Aorta (tissue), 5 donors: Measurements from ENCODE around the gene SH3BGRL3. TPM values are rescaled to one million over a fixed set of nuclear protein-coding genes. Genes with fewer than 3 reads are reported as not detected.
A peak's percentile ranks its signal among the peaks of the same experiment; 100 is the strongest.
"Not testable (repeated sequence)": the region's sequence is repeated elsewhere in the genome, so short reads cannot be mapped to it uniquely, and the experiment has no call there.

ENCODE experiments used
- ATAC-seq: fragments of 200-7000 bp; cut with Tn5 transposase; one replicate; pipeline ENCODE4 v1.9.1; 2022; ENCODE audit warnings: moderate library complexity; ENCODE audit not compliant: low FRiP score
- DNase-seq, 2 donors: peaks; one replicate each; pipeline ENCODE4 v3.0.0-alpha.2; 2020
- H3K27ac ChIP-seq, 2 donors: one replicate each; pipeline ENCODE4 v1.5.1; 2013; ENCODE audit warnings: low read length in 2 of 2, mild to moderate bottlenecking in 2 of 2, moderate library complexity in 2 of 2, control low read depth in 1 of 2, inconsistent platforms in 1 of 2, low read depth in 1 of 2
- H3K27me3 ChIP-seq, 2 donors: one replicate each; pipeline ENCODE4 v1.6.1; 2013; ENCODE audit warnings: control low read depth in 1 of 2, low read length in 1 of 2, mild to moderate bottlenecking in 1 of 2, moderate library complexity in 1 of 2; ENCODE audit not compliant: insufficient read depth in 2 of 2, control insufficient read depth in 1 of 2
- H3K36me3 ChIP-seq, 2 donors: one replicate each; pipeline ENCODE4 v1.6.1; 2013; ENCODE audit warnings: control low read depth in 1 of 2, low read length in 1 of 2, mild to moderate bottlenecking in 1 of 2; ENCODE audit not compliant: insufficient read depth in 2 of 2, control insufficient read depth in 1 of 2
- H3K4me1 ChIP-seq, 2 donors: one replicate each; pipeline ENCODE4 v1.6.1; 2013; ENCODE audit warnings: low read length in 2 of 2, control low read depth in 1 of 2, mild to moderate bottlenecking in 1 of 2, moderate library complexity in 1 of 2; ENCODE audit not compliant: insufficient read depth in 2 of 2, control insufficient read depth in 1 of 2
- H3K4me3 ChIP-seq, 2 donors: one replicate each; pipeline ENCODE4 v1.5.1; 2013; ENCODE audit warnings: low read length in 2 of 2, control low read depth in 1 of 2, mild to moderate bottlenecking in 1 of 2
- H3K9me3 ChIP-seq: one replicate; pipeline ENCODE4 v1.6.1; 2013; ENCODE audit warnings: mild to moderate bottlenecking, low read length; ENCODE audit not compliant: control insufficient read depth
- WGBS, 2 donors: extraction: QIAGEN DNeasy Blood & Tissue Kit; methylation state at CpG; one replicate each; pipeline ENCODE4 v1.1.7; 2013; 5-methylcytosine and 5-hydroxymethylcytosine counted together
- intact Hi-C, 2 donors: fragments of 100-400 bp; cut with DNase I; formaldehyde crosslinking; loops; one replicate each; pipeline versions ENCODE4 v1.14.2 to v1.15.0; 2022
- polyA plus RNA-seq, 2 donors: library from polyadenylated mRNA; stranded (reverse); fragments of 200-250 nt; gene quantifications; one replicate each; pipeline ENCODE4 v1.2.3, GENCODE V29; 2013
- total RNA-seq, 2 donors: library from RNA; stranded (reverse); fragmentation: NEBNext Ultra II Directional; extraction: Animal tissue kit (Norgen Biotek cat#: 25700); gene quantifications; one replicate each; pipeline ENCODE4 v1.2.1, GENCODE V29; 2021
- donor health status: healthy with polysubstance abuse.
- donor health status: Bipolar disorder and iron deficiency.
- donor health status: DM: no; HTN: no; CAD: no.
- donor health status: DM: no; HTN: no; CAD: no.
- donor health status: DM: yes; HTN: yes; CAD: no.

The SH3BGRL3 gene
- total and polyA plus RNA-seq, 4 donors = 160 to 252 (median 226) TPM

GRCh38 chr1:26305667-26306289, 25.9 kb downstream of the SH3BGRL3 start:
- H3K9me3 ChIP-seq = no peaks in the 10 kb centered on the region
- intact Hi-C loops = no loop called here
- no peaks in the 10 kb centered on the region for H3K4me1 ChIP-seq
- H3K36me3 ChIP-seq = no peaks in the 10 kb centered on the region
- H3K27me3 ChIP-seq = no peaks in the 10 kb centered on the region
- no peak overlapping the region for H3K27ac ChIP-seq
- DNase-seq (no peak), ATAC-seq (no peak)
- 30 to 34% methylated on average over 8 of the region's 8 CpGs for WGBS, 2 donors
- peak overlapping the region in 1 of 2 donors; percentile 20 for H3K4me3 ChIP-seq

GRCh38 chr1:26306290-26307229, 26.7 kb downstream of the SH3BGRL3 start, which contains the start of gene UBXN11:
Gene UBXN11 (minus strand): TSS chr1:26306636. CDS start chr1:26302883, 3,753 bp downstream.
- Histone ChIP-seq H3K27ac (no peak within 1 kb of the TSS), H3K9me3 (no peaks in the 10 kb centered on the region), H3K4me1 (no peaks in the 10 kb centered on the region), H3K4me3 (peak within 1 kb of the TSS in 1 of 2 donors; percentile 20), H3K36me3 (no peaks in the 10 kb centered on the region), H3K27me3 (no peaks in the 10 kb centered on the region)
- ATAC-seq = peak; percentile 92
- intact Hi-C loops = no loop called here
- DNase-seq = peak; percentile 93 to 94
- WGBS, 2 donors = 2% methylated on average over 48 to 51 of the region's 51 CpGs

- Histone ChIP-seq H3K4me1 (no peaks in the 10 kb centered on the region), H3K27me3 (no peaks in the 10 kb centered on the region), H3K4me3 (no peak overlapping the region), H3K9me3 (no peaks in the 10 kb centered on the region), H3K27ac (no peak overlapping the region), H3K36me3 (no peaks in the 10 kb centered on the region)
- DNase-seq (no peak), ATAC-seq (no peak)
- intact Hi-C loops = no loop called here
- 51 to 56% methylated on average over 6 of the region's 6 CpGs for WGBS, 2 donors
These were observed 27.5 kb downstream of the SH3BGRL3 start for GRCh38 chr1:26307363-26307781.

GRCh38 chr1:26307966-26308899, 28.3 kb downstream of the SH3BGRL3 start:
- H3K27ac ChIP-seq, H3K36me3 ChIP-seq, H3K9me3 ChIP-seq, intact Hi-C loops, H3K27me3 ChIP-seq, H3K4me1 ChIP-seq, H3K4me3 ChIP-seq, ATAC-seq, DNase-seq: not testable (repeated sequence)
- WGBS, 2 donors = 86 to 87% methylated on average over 21 of the region's 21 CpGs

- no peak overlapping the region for H3K27ac ChIP-seq
- DNase-seq = no peak
- 84 to 86% methylated on average over 5 of the region's 5 CpGs for WGBS, 2 donors
These were observed 34.6 kb downstream of the SH3BGRL3 start for GRCh38 chr1:26314501-26314900.

GRCh38 chr1:26315874-26316850, 36.3 kb downstream of the SH3BGRL3 start:
- H3K27ac ChIP-seq = no peak overlapping the region
- DNase-seq = no peak
- no peaks in the 10 kb centered on the region for H3K27me3 ChIP-seq
- H3K9me3 ChIP-seq = no peaks in the 10 kb centered on the region
- no peaks in the 10 kb centered on the region for H3K4me1 ChIP-seq
- no peaks in the 10 kb centered on the region for H3K36me3 ChIP-seq
- intact Hi-C loops = no loop called here
- WGBS, 2 donors = 85 to 90% methylated on average over 7 to 8 of the region's 8 CpGs
- H3K4me3 ChIP-seq = no peak overlapping the region
- no peak for ATAC-seq

More at GRCh38 chr1:26314501-26314900, 34.6 kb downstream of the SH3BGRL3 start:
- no peaks in the 10 kb centered on the region for H3K27me3 ChIP-seq
- H3K36me3 ChIP-seq = no peaks in the 10 kb centered on the region
- no peaks in the 10 kb centered on the region for H3K9me3 ChIP-seq
- no peak for ATAC-seq
- H3K4me3 ChIP-seq = no peak overlapping the region
- H3K4me1 ChIP-seq = no peaks in the 10 kb centered on the region
- intact Hi-C loops = no loop called here

GRCh38 chr1:26317146-26317545, 37.3 kb downstream of the SH3BGRL3 start:
- Histone ChIP-seq H3K4me3 (no peak overlapping the region), H3K36me3 (no peaks in the 10 kb centered on the region), H3K9me3 (no peaks in the 10 kb centered on the region), H3K4me1 (no peaks in the 10 kb centered on the region), H3K27ac (no peak overlapping the region), H3K27me3 (no peaks in the 10 kb centered on the region)
- ATAC-seq (no peak), DNase-seq (no peak)
- intact Hi-C loops = no loop called here
- 94 to 100% methylated on average over 2 of the region's 2 CpGs for WGBS, 2 donors
